Astrocyte of the cerebellum (primary cell): ENCODE results near the gene GEMIN2.
"Not testable (repeated sequence)": the region's sequence is repeated elsewhere in the genome, so short reads cannot be mapped to it uniquely, and the experiment has no call there.

Source experiments
- DNase-seq: peaks from one replicate; pipeline ENCODE4 v3.0.0-alpha.2; 2011; ENCODE audit warnings: low read depth
- H3K4me3 ChIP-seq: 2 replicates; pipeline ENCODE4 v1.5.1; 2011; ENCODE audit warnings: mild to moderate bottlenecking, low read depth, low read length, moderate library complexity
- CTCF ChIP-seq: IDR thresholded peaks from 2 replicates; pipeline ENCODE4 v1.5.1; 2012; ENCODE audit warnings: low read length, low read depth, moderate library complexity, mild to moderate bottlenecking; ENCODE audit errors: missing control alignments
- in situ Hi-C: cut with HindIII; loops from 2 replicates; pipeline ENCODE4 v1.10.0; 2017; ENCODE audit warnings: low sequenced_read_pairs

GEMIN2 gene

GRCh38 chr14:39154594-39155189 lies 40.6 kb downstream of the GEMIN2 start:
- no peak overlapping the region for H3K4me3 ChIP-seq
- TF ChIP-seq CTCF = no peak
- in situ Hi-C loops = no loop called here
- no peak for DNase-seq

- TF ChIP-seq CTCF = no peak
- H3K4me3 ChIP-seq = no peak overlapping the region
- in situ Hi-C loops = no loop called here
- DNase-seq = no peak
Observed at GRCh38 chr14:39157491-39157890, 43.4 kb downstream of the GEMIN2 start.

GRCh38 chr14:39158222-39158858 lies 44.2 kb downstream of the GEMIN2 start:
- no peak for DNase-seq
- no peak overlapping the region for H3K4me3 ChIP-seq
- TF ChIP-seq CTCF = no peak
- in situ Hi-C loops = no loop called here

GRCh38 chr14:39160494-39160893 lies 46.4 kb downstream of the GEMIN2 start:
- no peak for TF ChIP-seq CTCF
- in situ Hi-C loops = no loop called here
- H3K4me3 ChIP-seq = no peak overlapping the region
- no peak for DNase-seq

- in situ Hi-C loops = loop anchor here (5.0 kb wide), 1 partner anchor 144 kb away; no protein-coding TSS in a partner anchor
- not testable (repeated sequence) for H3K4me3 ChIP-seq, DNase-seq
Observed at GRCh38 chr14:39167797-39168320, 53.7 kb downstream of the GEMIN2 start.

- H3K4me3 ChIP-seq = peak overlapping the region; percentile 71
- in situ Hi-C loops = loop anchor here (5.0 kb wide), 1 partner anchor 144 kb away; no protein-coding TSS in a partner anchor
- no peak for DNase-seq
- no peak for TF ChIP-seq CTCF
Observed at GRCh38 chr14:39168591-39168990, 54.5 kb downstream of the GEMIN2 start.

- no peak for DNase-seq
- TF ChIP-seq CTCF = no peak
- in situ Hi-C loops = loop anchor here (5.0 kb wide), 1 partner anchor 143 kb away; no protein-coding TSS in a partner anchor
- H3K4me3 ChIP-seq = peak overlapping the region; percentile 71
Observed at GRCh38 chr14:39169541-39169900, 55.4 kb downstream of the GEMIN2 start.
